IPS-20b (cell line): ENCODE results near the gene PTMS.

Experiments
- H3K27ac ChIP-seq: one replicate; pipeline ENCODE4 v1.5.1; 2013; ENCODE audit warnings: low read length
- H3K27me3 ChIP-seq: 2 replicates; pipeline ENCODE4 v1.6.1; 2013; ENCODE audit warnings: mild to moderate bottlenecking, low read length, inconsistent platforms; ENCODE audit not compliant: insufficient read depth
- H3K36me3 ChIP-seq: 2 replicates; pipeline ENCODE4 v1.6.1; 2013; ENCODE audit warnings: low read depth, mild to moderate bottlenecking, inconsistent platforms, low read length, moderate library complexity; ENCODE audit not compliant: insufficient read depth
- H3K4me1 ChIP-seq: 2 replicates; pipeline ENCODE4 v1.6.1; 2013; ENCODE audit warnings: mild to moderate bottlenecking, control low read depth, inconsistent platforms, low read length, moderate library complexity; ENCODE audit not compliant: insufficient read depth
- H3K4me3 ChIP-seq: 2 replicates; pipeline ENCODE4 v1.5.1; 2013; ENCODE audit warnings: mild to moderate bottlenecking, low read length, inconsistent platforms
- H3K9ac ChIP-seq: 2 replicates; pipeline ENCODE4 v1.6.1; 2013; ENCODE audit warnings: low read depth, mild to moderate bottlenecking, inconsistent platforms, low read length, moderate library complexity
- H3K9me3 ChIP-seq: 2 replicates; pipeline ENCODE4 v1.6.1; 2013; ENCODE audit warnings: mild to moderate bottlenecking, low read depth, low read length, inconsistent platforms; ENCODE audit not compliant: insufficient read depth

Gene PTMS

GRCh38 chr12:6768437-6768914 is 2.3 kb downstream of the PTMS start:
- Histone ChIP-seq H3K9me3 (no peaks in the 10 kb centered on the region), H3K4me1 (peaks cover 31% of the 10 kb centered on the region; the same call in 1 of the 2 replicates), H3K27ac (peak overlapping the region; percentile 81), H3K9ac (peak overlapping the region; percentile 90; the same call in 1 of the 2 replicates), H3K4me3 (peak overlapping the region; percentile 98), H3K36me3 (peaks cover 26% of the 10 kb centered on the region), H3K27me3 (peaks cover 24% of the 10 kb centered on the region)

- Histone ChIP-seq H3K9me3 (no peaks in the 10 kb centered on the region), H3K9ac (peak overlapping the region; percentile 90; the same call in 1 of the 2 replicates), H3K4me1 (peaks cover 28% of the 10 kb centered on the region; the same call in 1 of the 2 replicates), H3K36me3 (peaks cover 26% of the 10 kb centered on the region), H3K27me3 (peaks cover 29% of the 10 kb centered on the region), H3K4me3 (peak overlapping the region; percentile 98), H3K27ac (peak overlapping the region; percentile 81)
These were observed 2.8 kb downstream of the PTMS start for GRCh38 chr12:6768990-6769389.

GRCh38 chr12:6769666-6770065 is 3.5 kb downstream of the PTMS start:
- H3K9me3 ChIP-seq = no peaks in the 10 kb centered on the region
- H3K4me1 ChIP-seq = peaks cover 27% of the 10 kb centered on the region; the same call in 1 of the 2 replicates
- H3K9ac ChIP-seq = peak overlapping the region; percentile 70; the same call in 1 of the 2 replicates
- H3K36me3 ChIP-seq = peaks cover 26% of the 10 kb centered on the region
- peak overlapping the region; percentile 81 for H3K27ac ChIP-seq
- H3K4me3 ChIP-seq = peak overlapping the region; percentile 98
- H3K27me3 ChIP-seq = peaks cover 36% of the 10 kb centered on the region

GRCh38 chr12:6770094-6770493 is 3.9 kb downstream of the PTMS start:
- peaks cover 26% of the 10 kb centered on the region for H3K36me3 ChIP-seq
- H3K27ac ChIP-seq = no peak overlapping the region
- peaks cover 40% of the 10 kb centered on the region for H3K27me3 ChIP-seq
- H3K9ac ChIP-seq = no peak overlapping the region
- H3K4me1 ChIP-seq = peaks cover 24% of the 10 kb centered on the region; the same call in 1 of the 2 replicates
- no peaks in the 10 kb centered on the region for H3K9me3 ChIP-seq
- H3K4me3 ChIP-seq = no peak overlapping the region

- H3K4me3 ChIP-seq = no peak overlapping the region
- no peaks in the 10 kb centered on the region for H3K9me3 ChIP-seq
- H3K27me3 ChIP-seq = peaks cover 41% of the 10 kb centered on the region
- H3K36me3 ChIP-seq = peaks cover 26% of the 10 kb centered on the region
- no peak overlapping the region for H3K9ac ChIP-seq
- no peak overlapping the region for H3K27ac ChIP-seq
- peaks cover 19% of the 10 kb centered on the region; the same call in 1 of the 2 replicates for H3K4me1 ChIP-seq
These were observed 4.4 kb downstream of the PTMS start for GRCh38 chr12:6770600-6770999.

- no peak overlapping the region for H3K4me3 ChIP-seq
- H3K27me3 ChIP-seq = peaks cover 41% of the 10 kb centered on the region
- H3K36me3 ChIP-seq = peaks cover 26% of the 10 kb centered on the region
- 0 out of 2 replicates have a peak overlapping the region, but pooled peaks have one; percentile 32 for H3K9ac ChIP-seq
- no peak overlapping the region for H3K27ac ChIP-seq
- H3K9me3 ChIP-seq = no peaks in the 10 kb centered on the region
- H3K4me1 ChIP-seq = peaks cover 19% of the 10 kb centered on the region; the same call in 1 of the 2 replicates
These were observed 4.9 kb downstream of the PTMS start for GRCh38 chr12:6771091-6771495.

GRCh38 chr12:6771509-6772330 is 5.6 kb downstream of the PTMS start:
- Histone ChIP-seq H3K36me3 (peaks cover 26% of the 10 kb centered on the region), H3K27ac (no peak overlapping the region), H3K27me3 (peaks cover 45% of the 10 kb centered on the region), H3K9ac (no peak overlapping the region), H3K4me1 (peaks cover 19% of the 10 kb centered on the region; the same call in 1 of the 2 replicates), H3K4me3 (no peak overlapping the region), H3K9me3 (no peaks in the 10 kb centered on the region)

- no peak within 1 kb of the TSS for H3K9ac ChIP-seq
- H3K9me3 ChIP-seq = no peaks in the 10 kb centered on the region
- peaks cover 26% of the 10 kb centered on the region for H3K36me3 ChIP-seq
- H3K27ac ChIP-seq = no peak within 1 kb of the TSS
- peaks cover 50% of the 10 kb centered on the region for H3K27me3 ChIP-seq
- H3K4me1 ChIP-seq = peaks cover 19% of the 10 kb centered on the region; the same call in 1 of the 2 replicates
- peak within 1 kb of the TSS; percentile 61 for H3K4me3 ChIP-seq
These were observed 6.2 kb downstream of the PTMS start, which contains the start of gene LAG3 for GRCh38 chr12:6772331-6772695. Gene LAG3, plus strand, starts transcription at chr12:6772520. Its CDS starts 333 bp downstream, at chr12:6772853.

GRCh38 chr12:6772726-6773589 is 6.8 kb downstream of the PTMS start:
- no peak overlapping the region for H3K9ac ChIP-seq
- no peak overlapping the region for H3K27ac ChIP-seq
- H3K27me3 ChIP-seq = peaks cover 57% of the 10 kb centered on the region
- H3K4me3 ChIP-seq = peak overlapping the region; percentile 61
- H3K4me1 ChIP-seq = peaks cover 23% of the 10 kb centered on the region; the same call in 1 of the 2 replicates
- no peaks in the 10 kb centered on the region for H3K9me3 ChIP-seq
- peaks cover 26% of the 10 kb centered on the region for H3K36me3 ChIP-seq

- no peak overlapping the region for H3K27ac ChIP-seq
- peaks cover 64% of the 10 kb centered on the region for H3K27me3 ChIP-seq
- no peaks in the 10 kb centered on the region for H3K9me3 ChIP-seq
- peak overlapping the region; percentile 51; the same call in 1 of the 2 replicates for H3K9ac ChIP-seq
- H3K36me3 ChIP-seq = peaks cover 26% of the 10 kb centered on the region
- H3K4me1 ChIP-seq = peaks cover 17% of the 10 kb centered on the region; the same call in 1 of the 2 replicates
- H3K4me3 ChIP-seq = peak overlapping the region; percentile 61
These were observed 7.6 kb downstream of the PTMS start for GRCh38 chr12:6773590-6774351.
